Activated CD4-positive, alpha-beta T cell treated with anti-CD3 and anti-CD28 coated beads, Interleukin-10, Interleukin-2, amounts not matched to agents 100 ng/mL and 50 ng/mL, durations not matched to agents 16 hours and 8 hours (primary cell): Measurements from ENCODE around the gene IMP3.
A peak's percentile ranks its signal among the peaks of the same experiment; 100 is the strongest.
"Not testable (repeated sequence)": the region's sequence is repeated elsewhere in the genome, so short reads cannot be mapped to it uniquely, and the experiment has no call there.

Experiments used
- DNase-seq: peaks from one replicate; pipeline ENCODE4 v3.0.0-alpha.2; 2020

IMP3 gene

DNA sequence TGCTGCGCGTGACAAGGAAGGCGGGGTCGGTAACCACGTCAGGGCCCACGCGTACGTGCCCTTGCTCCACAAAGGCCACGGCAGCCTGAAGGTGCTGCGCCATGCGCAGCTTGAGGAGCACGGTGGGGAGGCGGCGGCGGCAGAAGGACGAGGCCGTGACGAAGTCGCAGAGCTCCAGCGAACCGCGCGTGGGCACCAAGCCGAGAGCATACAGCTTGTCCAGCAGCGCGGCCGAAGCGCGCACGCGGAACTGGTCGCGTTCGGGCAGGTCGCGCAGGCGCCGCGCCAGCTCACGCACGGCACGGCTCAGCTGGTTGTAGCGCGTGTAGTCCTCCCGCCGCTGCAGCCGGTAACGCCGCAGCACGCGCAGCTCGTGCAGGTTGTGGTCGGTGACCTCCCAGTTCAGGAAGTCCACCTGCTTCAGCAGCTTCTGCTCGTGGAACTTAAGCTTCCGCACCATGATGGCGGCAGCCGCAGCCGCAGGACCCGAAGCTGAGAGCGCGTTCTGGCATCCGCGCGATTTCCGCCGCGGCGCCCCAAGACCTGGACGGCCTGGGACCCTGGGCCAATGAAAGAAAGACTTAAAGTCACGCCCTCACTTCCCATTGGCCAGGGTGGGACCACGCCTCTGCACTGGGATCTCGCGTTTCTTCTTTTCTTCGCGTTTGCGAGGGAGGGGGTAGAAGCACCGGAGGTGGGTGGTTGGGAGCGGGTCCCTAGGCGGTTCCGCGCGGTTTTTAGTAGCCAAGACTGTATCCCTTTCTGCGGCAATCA lies at the start of gene IMP3:
IMP3 (minus strand) TSS at position 516 of the 774 bp plus-strand sequence; CDS start at position 460, 56 bp downstream.
- peak; percentile 98 for DNase-seq

DNA sequence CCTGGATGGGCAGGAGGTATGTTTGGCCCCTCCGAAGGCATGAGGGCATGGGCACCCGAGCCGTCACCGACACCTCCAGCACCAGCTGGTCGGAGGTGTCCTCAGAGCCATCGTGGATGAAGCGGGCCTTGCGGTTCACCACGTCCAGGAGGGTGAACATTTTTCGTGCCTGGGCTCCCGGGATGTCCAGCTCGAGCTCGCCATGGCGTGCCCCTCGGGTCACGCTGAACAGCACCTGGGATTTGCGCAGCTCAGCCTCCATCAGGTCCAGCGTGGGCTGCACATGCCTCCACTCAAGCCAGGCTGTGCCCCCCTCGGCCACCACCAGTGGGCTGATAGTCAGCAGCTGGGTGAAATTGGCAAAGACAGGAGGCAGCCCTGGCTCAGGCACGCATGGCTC lies 49.4 kb upstream of the IMP3 start:
- DNase-seq, result not testable (repeated sequence)

DNA sequence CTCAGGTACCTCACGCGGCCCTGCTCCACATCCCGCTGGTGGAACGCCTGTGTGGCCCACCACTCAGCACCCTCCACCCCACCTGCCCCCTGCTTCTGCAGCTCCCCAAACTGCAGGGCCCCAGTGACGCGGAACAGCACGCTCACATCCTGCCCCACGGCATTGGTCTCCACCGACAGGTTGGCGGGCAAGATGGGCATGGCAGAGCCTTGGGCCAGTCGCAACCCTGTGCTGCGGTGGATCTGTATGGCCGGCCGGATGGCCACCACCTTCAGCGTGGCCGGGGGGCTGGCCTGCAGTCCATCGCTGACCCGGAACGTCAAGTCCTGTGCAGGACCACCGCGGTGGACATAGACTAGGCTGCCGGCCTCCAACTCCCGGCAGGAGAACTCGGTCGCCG lies 48.8 kb upstream of the IMP3 start:
- no peak for DNase-seq

- DNase-seq, result no peak
Measured at GRCh38 chr15:75688278-75688557, 48.2 kb upstream of the IMP3 start.

DNA sequence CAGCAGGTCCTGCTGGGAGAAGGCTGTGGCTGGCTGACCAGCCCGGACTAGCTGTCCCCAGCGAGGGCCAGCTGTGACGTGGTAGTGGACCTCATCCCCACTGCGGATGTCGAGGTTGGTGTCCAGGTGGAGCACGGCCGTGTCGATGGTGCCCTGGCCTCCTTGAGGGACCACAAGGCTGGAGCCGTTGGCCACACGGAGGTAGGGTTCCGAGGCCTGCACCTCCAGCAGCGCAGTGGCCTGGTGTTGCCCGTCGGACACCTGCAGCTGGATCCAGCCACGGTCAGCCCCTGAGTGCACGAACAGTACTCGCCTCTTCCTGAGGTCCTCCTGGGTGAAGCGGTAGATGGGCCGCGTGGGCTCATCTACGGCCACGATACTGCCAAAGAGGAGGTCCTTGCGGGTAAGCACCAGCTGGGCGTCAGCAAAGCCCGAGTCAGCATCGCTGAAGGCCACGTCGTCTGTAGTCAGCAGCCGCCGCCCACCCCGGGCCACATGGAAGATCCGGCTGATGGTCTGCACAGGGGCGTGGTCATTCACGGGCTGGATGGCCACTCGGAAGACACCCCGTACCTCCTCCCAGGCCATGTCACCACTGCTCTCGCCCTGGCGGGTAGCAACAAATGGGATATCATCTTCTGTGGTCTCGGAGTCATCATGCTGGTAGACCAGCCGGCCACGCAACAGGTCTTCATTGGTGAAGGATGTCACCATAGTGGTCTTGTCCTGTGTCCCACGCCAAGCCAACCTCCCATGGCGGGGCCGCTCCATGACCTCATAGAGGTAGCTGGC lies 47.7 kb upstream of the IMP3 start:
- DNase-seq, result no peak

GRCh38 chr15:75686212-75686642 lies 46.2 kb upstream of the IMP3 start:
- DNase-seq, result peak; percentile 84

DNA sequence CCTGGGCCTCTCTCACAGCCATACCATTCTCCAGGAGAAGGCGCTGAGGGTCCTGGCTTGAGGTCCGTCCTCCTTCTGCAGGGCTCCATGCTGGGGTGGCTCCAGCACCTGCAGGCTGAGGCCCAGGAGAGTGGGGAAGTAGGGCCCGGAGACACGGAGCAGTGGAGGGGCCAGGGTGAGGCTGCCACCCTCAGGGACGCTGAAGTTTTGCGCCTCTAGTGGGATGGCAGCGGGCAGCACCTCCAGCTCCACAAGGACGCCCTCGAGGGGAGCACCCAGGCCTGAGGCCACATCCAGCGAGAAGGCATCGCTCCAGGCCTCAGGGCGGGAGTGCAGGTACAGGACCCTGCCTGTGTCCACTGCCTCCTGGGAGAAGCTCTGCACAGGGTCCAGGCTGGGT lies 45.2 kb upstream of the IMP3 start:
- no peak for DNase-seq

DNA sequence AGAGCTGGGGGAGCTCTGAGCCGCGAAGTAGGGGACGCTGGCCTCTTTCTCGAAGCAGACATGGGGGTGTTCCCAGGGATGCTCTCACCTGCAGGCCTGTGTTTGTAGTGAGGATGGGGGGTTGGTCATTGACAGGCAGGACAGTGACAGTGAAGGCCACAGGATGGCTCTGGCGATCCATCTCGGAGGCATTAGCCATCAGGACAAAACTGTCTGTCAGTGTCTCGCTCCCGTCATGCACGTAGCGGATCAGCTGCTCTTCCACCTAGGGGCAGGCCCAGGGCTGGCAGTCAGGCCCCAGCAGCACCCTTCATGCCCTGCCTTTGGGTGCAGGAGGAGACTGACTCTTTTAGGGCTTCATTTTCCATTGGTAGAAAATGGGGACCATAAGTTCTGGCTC lies 44.6 kb upstream of the IMP3 start:
- no peak for DNase-seq

DNA sequence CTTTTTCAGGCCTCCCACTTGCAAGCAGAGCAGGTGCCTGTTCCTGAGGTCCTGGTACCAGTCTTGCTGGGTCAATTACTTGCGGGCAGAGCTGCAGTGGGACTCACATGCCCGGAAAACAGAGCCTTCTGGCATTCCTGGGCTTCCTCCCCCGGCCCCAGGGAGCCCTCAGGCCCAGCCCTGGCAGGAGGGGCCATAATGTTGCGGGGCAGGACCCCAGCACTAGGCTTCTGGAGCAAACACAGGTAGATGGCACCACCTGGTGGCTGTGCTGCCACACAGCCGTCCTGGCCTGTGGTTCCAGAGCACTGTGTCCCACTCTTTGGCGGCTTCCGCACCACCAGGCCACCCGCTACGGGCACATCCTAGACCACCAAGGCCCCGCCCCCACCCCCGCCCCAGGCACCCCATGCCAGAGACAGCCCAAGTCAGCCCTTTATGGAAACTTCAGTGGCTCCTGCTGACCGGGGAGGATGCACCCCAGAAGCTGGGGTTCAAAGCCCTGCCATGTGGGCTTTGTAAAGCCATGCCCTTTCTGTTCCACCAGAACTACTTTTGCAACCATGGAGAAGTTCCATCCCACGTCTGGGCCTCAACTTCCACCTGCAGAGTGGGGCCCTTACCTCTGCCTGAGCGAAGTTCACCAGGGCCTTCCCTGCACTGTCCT lies 43.8 kb upstream of the IMP3 start:
- peak; percentile 76 for DNase-seq

GRCh38 chr15:75682181-75683135 lies 42.4 kb upstream of the IMP3 start:
- no peak for DNase-seq

- DNase-seq, result no peak
Measured at GRCh38 chr15:75680007-75680789, 40.2 kb upstream of the IMP3 start.

DNA sequence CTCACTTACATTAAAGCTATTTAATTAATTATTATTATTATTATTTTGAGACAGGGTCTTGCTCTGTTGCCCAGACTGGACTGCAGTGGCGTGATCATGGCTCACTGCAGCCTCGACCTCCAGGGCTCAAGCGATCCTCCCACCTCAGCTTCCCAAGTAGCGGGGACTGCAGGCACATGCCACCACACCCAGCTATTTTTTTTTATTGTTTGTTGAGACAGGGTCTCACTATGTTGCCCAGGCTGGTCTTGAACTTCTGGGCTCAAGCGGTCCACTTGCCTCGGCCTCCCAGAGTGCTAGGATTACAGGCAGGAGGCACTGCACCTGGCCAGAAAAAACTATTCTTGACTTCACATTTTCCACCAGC lies 38.3 kb upstream of the IMP3 start:
- not testable (repeated sequence) for DNase-seq

DNA sequence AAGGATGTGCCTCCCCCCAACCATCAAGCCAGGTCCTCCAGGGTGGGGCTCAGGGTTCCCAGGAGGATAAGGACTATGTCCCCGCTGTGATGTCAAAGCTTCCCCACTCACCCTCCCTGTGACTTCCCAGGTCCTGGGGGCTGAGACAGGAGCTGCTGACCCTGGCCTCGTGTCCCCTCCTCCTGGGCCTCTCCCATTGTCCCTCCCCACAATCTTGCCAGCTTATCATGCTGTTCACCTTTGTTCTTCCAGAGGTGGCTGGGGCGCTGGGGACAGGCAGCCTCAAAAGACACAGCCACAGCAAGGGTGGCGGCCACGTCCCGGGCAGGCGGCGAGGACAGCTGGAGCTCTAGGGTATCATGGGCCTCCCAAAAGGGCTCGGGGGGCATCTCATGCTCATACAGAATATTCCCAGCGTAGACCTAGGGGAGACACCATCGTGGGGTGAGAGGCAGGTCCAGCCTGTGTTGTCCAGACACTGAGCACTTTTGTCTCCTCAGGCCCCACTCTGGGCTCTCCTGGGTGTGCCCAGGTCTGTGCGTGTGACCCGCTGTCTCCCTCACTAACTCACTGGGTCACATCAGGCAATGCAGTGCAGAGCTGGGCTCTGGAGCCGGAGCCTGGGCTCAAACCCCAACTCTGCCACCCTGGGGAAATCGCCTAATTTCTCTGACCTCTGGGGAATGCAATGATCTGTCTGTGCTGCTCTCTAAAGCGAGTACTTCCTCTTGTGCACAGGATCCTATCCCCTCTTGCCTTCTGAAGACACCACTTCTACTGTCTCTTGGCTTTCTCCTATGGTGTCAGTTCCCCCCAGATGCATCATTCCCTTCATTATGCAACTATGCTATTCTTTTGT lies 37.7 kb upstream of the IMP3 start:
- DNase-seq, result no peak

DNA sequence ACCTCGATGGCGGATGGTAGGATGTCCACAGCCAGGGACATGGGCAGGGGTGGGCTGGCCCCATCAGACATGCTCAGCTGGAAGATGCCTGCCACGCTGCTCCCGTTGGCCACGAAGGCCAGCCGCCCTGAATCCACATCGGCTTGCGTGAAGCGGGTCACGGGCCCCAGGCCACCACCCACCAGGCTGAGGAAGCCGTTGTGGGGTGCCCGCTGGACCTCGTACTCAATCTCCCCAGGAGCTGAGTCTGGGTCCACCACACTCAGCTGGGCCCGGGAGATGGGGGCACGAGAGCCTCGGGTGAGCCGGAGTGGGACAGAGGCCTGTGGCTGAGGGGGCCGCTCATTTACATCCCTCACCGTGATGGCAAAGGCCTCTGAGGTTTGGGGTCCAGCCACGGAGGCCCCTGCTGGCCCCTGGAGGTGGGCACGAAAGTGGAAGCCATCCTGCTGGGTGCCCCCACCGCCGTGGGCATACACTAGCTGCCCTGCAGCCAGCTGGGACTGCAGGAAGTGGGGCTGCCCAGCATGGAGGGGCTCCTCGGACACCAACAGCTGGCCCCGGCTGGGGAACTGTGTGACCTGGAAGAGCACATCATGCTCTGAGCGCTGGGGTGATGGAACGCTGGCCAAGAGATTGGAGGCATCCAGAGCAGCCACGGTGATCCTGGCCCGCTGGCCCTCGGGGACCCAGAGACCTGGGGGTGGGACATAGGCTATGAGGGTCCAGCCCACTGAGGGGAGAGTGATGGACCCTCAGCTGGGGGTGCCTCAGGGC lies 36.9 kb upstream of the IMP3 start:
- DNase-seq, result no peak

- no peak for DNase-seq
Measured at GRCh38 chr15:75675579-75676404, 35.8 kb upstream of the IMP3 start.

GRCh38 chr15:75674366-75674765 lies 34.3 kb upstream of the IMP3 start:
- no peak for DNase-seq

DNA sequence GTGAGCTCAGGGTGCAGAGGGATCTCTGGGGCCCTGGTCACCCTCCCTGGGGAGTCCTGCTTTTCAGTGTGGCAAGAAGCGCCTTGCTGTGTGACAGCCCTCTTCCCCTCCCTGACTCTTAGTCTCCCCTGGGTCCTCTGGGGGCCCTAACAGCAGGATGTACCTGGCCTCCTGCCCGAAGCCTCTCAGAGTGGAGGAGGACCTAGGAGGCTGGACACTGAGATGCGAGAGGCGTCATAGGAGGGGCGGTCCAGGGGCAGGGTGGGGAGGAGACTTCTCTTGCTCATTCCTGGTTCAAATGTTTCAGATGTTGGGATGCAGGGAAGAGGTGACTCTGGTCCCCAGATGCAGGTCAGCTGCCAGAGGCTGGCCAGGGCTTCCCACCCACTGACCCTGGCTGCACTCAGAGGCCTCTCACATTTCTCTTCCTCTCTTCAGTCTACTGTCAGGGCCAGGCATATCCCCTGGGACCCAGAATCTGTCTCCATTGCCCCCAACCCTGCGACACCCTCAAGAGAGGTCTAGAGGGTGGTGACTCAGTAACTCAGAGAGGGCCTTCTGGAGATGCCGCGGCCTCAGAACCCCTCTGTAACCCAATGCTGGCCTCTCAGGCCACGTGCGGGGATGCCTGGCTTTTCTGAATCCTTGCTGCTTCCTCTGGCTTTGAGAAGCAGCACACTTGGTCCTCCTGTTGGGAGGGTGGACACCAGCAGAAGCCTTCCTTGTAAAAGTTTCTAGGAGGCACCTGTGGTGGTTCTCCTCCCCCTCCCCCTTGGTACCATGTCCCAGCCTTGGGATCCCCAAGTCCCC lies 33.6 kb upstream of the IMP3 start:
- DNase-seq, result no peak
